GM21723 (cell line): Measurements from ENCODE around the gene BPIFB6.

ENCODE experiments used
- ATAC-seq: cut with Tn5 transposase; IDR thresholded peaks from one replicate; pipeline ENCODE4 v1.9.1; 2021; ENCODE audit warnings: mild to moderate bottlenecking, moderate library complexity; ENCODE audit not compliant: unreplicated experiment

BPIFB6 gene

DNA sequence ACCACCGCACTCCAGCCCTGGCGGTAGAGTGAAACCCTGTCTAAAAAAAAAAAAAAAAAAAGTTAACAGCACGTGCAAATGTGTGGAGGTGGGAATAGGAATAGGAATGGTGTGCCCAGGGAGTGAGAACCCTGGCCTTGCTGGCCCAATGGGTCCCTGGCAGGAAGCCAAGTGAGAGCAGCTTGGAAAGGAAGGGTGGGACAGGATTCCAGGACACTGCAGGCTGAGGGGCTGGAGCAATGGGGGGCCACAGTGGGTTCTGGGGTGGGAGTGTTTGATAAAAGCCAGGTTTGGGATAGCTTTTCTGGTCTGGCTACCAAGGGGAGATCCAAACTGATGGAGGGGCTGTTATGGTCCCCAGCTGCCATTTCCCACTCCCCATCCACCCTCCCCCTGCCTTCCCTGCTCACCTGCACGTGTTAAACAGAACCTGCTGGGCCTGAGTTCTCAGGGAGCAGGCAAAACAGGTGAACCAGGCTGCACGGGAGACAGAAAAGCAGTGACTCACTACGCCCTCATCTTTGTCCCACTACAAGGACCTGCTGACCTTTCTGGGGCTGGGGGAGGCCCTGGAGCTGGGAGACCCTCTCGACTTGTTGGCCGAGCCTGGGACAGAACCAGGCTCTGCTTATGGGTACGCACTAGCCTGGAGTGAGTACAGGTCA, 30.5 kb upstream of the BPIFB6 start:
- no peak for ATAC-seq

DNA sequence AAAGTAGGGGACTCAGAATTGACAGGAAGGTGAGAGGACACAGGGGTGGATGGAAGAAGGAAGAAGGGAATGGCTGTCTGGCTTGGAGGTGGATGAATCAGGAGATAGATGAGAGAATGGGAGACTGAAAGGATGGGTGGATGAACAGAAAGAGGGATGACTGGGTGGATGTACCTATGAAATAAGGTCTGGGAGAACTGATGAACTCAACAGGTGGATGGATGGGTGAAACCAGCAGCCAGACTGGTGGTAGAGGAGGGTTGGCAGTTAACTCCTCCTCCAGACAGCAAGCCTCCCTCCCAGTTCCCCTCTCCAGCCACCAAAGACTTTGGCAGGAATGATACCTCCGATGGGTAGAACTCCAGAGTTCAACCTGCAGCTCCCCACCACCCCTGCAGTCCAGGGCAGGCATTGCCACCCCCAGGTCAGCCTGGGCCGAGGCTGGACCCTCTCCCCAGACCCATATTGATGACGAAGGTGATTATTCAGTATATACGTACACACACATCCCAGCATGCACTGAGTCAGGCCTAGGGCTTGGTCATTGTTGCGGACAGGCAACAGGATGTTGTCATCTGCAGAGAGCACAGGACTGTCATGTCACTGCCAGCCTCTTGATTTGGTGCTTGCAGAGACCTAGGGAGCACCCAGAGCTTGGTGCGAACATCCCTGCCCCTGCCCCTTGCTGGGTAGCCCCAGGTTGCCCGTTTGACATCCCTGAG, 29.2 kb upstream of the BPIFB6 start:
- ATAC-seq, result no peak

DNA sequence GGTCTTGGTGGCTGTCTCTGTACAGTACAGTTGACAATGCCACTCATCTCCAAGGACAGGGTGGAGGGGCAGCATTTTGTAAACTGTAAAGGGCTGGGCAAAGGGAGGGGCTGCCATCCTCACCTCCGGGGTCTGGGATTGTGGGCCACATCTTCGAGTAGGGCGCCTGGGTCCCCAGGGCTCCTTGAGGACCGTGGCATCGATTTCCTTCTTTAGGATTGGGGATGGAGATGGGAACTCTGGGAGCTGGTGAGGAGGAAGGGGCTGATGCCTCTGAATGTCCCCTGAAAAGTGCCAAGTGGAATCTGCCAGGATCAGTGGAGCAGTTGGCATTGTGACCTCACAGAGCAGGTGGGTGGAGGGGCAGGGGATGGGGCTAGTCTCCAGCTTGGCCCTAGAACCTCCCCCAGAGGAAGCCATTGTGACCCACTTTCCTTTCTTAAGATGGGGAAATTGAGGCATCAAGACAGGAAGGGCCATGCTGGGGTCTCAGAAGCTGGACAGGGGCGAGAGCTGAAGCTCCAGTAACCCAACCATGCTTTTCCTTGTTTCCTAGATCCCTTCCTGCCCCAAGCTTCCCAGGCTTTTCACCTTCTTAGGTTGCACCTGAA, 27.2 kb upstream of the BPIFB6 start, which contains the start of gene SUN5:
TSS of gene SUN5 (minus strand) at position 293 of the 611 bp plus-strand sequence. CDS start at position 200, 93 bp downstream.
- no peak for ATAC-seq

DNA sequence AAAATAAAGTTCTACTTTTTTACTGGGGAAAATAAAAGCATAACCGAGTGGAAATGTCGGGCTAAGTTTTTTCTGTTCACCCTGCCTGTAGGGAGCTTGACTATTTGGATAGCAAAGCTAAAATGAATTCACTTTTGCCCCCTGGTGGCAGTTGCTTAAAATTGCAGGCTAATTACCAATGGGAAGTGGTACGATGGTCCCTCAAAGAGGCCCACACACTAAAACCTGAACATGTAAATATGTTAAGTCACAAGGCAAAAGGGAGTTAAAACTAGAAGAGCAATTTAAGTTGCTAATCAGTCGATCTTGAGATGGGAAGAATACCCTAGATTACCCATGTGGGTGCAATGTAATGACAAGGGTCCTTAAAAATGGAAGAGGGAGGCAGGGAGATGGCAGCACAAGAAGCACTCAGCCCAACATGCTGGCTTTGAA, 26.3 kb upstream of the BPIFB6 start:
- no peak for ATAC-seq

DNA sequence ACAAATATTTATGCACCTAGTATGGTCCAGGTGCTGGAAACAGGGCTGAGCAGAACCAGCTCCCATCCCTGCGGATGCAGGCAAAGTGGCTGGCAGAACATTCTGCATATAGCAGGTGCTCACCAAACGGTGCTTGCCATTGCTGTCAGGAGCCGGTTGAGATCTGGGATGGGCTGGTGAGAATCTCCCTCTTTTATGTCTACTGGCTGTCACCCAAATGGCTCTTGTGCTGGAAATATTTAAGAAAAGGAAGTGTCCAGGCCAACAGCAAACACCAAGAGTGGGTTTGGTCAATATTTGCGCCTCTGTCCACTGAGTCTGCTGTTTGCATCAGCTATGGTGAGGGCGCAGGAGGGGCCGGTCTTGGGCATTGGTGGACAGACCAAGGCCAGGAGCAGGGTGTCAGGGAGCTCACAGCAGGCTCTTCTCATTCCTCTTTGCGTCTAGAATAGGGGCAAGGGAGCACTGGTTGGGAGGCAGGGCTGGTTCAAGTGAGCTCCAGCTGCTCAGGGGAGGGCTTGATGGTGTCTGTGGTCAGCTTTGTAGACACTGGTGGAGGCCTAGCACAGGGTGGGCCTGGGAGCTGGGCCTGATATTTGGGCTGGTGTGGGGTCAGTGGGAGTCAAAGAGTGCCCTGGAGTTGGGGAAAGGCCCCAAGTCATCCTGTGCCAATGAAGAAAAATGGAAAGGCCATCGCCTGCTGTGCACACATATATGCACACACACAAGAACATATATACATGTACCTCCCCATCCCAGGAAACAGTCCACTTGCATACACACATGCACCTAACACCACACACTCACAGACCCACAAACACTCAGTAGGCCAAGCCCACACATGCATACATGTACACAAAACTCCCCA, 25.3 kb upstream of the BPIFB6 start:
- no peak for ATAC-seq

DNA sequence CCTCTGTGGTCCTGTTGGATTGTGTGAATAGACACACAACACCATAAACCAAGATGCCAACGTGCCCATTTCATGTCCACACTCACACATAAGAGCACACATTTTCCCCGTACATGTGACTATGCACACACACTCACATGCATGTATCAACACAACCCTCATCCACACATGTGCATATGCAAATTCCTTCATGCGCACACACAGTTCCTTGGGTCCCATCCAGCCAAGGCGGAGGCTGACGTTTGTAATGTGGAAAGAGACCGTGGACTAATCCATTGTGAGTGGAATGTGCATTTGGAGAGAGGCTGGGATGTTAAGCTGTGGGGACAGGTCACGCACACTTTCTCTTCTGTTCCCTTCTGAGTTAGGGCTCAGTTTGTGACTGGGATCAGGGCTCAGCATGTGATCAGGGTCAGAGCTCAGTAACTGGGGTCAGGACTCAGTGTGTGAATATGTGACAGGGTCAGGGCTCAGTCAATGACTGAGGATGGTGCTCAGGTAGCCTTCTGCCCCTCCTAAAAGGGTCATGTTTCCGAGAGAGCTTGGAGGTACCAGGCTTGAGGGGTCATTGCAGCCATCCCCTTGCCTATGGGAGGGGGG, 24.6 kb upstream of the BPIFB6 start:
- ATAC-seq, result no peak

DNA sequence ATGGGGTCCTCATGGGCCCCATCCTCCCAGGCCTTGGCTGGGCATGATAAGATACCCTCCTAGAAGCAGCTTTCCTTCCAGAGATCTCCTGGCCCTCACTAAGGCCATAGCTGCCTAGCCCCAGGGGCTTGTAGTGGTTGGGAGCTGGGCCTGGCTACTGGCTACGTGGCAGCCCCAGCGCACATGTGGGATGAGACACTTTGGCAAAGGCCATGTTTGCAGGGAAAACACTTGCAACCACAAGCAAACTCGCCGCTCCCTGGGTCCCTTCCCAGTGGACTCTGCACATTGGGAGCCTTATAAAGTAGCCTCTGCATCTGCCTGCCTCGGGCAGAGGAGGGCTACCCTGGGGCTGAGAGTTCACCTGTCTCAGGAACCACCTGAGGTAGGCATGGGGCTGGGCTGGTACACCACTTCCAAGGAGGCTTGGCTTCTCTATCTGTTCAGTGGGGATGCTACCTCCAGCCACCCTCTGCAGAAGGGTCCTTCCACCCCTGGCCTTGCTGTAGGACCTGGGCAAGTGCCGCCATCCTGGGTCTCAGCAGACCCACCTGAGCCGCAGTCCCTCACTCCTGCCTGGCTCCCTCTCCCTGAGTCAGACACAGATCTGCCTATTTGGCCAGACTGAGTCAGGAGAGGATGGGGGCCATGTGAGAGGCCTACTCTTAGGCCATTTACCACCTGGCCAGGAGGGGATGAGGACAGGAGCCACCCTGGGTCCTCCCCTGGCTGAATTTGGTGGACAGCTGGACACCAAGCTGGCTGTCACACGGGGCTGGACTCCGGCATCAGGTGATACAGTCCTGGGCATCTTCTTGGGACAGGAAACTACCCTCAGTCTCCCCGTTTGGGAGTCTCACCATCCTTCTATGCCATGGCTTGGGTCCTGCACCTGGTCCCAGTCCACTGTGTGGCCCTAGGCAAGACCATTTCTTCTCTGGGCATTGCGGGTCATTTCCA, 23.8 kb upstream of the BPIFB6 start, which contains the start of gene BPIFB2:
TSS of gene BPIFB2 (plus strand) at position 329 of the 960 bp plus-strand sequence. CDS start 871 bp downstream, outside the sequence.
- no peak for ATAC-seq

DNA sequence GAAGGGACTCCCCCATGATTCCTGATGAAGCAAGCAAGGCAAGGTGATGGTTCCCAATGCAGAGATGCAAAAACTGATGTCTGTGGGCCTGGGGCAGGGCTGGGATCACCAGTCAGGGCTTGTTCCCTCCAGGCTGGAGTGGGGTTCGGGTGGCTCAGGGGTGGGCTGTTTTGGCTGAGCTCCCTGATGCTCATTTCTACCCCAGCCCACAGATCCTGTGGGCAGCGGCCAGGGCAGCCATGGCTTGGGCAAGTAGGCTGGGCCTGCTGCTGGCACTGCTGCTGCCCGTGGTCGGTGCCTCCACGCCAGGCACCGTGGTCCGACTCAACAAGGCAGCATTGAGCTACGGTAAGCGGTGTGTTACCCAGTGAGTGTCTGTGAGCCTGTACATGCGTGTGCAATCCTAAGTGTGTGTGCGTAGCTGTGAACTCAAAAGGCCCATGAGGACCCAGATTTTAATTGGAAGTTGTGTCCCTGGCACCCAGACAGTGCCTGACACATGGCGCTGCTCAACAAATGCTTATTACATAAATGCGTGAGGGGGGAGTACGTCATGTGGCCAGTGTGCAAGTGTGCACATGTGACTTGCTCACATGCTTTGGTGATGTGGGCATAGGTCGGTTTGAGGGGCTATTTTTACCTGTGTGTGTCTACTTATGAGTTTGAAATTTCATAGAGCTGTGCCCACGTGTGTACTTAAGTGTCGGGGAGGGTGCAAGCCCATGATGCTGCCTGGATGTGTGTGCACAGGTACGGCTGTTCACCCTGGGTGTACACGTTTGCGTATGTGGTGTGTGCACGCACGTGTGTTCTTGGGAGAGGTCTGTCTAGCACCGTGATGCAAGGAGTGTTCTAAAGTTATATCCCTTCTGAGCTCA, 22.9 kb upstream of the BPIFB6 start:
- ATAC-seq, result no peak

DNA sequence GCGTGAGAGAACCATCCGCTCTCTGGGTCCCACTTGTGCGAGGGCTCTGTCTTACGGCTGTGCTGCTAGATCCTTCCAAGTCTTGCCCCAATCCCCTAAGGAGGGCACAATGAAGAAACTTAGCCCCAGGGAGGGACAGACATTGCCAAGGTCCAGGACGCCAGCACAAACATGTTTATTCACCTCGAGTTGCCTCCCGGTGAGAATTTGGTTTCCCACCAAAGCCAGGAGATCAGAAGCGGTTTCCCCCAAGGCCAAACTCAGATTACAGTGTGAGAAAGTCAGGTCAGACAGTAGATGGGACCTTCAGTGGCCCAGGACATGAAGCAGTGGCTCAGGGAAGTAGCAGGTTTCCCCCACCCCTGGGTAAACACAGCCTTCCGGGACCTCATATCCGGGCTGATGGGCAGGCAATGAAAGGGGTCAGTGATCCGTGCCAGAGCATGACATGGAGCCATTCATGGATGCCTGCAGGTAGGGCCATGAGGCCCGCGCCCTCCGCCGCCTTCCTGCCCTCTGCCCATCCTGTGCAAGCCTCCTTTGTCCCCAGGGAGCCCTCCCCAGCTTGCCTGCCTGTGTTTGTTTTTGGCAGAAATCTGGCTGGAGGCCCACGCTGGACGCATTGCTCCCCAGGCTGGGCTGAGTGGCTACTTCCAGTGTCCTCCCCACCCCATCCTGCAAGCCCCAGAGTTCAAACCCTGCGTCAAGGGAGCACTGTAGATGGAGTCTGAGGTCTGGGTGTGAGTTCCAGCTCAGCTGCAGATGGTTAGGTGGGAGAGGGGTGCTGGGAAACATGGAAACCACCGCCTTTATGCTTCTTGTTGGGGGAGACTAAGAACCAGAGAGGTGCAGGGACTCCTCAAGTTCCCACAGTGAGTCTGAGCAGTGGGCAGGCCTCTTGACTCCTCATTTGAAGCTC, 22.0 kb upstream of the BPIFB6 start:
- ATAC-seq, result no peak

DNA sequence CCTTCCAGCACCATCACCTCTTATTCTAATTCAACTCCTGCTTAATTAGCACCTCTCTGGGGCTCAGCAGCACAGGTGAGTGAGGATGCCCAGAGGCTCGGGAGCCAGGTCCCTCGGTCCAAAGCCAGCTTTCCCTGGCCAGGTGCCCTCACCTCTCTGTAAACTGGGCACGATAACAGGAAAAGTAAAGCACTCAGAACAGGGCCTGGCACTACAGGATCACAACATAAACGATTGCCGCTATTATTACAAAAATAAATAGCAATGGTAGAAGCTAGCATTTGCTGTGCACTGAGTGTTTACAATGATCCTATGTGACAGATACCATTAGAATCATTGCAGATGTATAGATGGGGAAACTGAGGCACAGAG, 21.3 kb upstream of the BPIFB6 start:
- ATAC-seq, result no peak

DNA sequence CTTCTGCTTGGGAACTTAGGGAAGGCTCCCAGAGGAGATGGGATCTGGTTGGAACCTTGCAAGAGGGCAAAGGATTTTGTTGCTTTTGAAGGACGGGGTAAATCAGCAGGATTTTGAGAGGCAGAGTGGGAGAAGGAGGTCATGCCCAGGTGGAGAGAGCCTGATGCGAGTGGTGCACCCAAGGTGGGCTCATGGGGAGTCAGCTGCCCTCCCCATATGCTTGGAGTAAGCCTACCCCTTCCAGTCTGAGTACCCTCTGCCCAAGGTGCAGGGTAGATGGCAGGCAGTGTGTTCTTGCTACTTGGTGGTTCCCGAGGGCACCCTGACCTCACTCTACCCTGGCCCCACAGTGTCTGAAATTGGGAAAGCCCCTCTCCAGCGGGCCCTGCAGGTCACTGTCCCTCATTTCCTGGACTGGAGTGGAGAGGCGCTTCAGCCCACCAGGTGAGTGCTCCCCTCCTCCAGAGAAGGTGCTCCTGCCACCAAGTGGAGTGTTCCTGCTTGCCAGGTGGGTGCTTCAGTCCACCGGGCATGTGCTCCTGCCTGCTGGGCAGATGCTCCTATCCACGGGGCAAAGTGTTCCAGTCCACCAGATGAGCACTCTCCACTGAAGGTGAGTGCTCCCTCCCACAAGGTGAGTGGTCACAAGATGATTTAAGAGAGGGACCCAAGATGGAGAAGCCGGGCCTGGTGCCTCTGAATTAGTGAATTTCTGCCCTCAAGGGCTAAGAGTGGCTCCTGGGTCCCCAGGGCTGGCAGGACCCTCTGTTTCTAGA, 20.6 kb upstream of the BPIFB6 start:
- ATAC-seq, result no peak

DNA sequence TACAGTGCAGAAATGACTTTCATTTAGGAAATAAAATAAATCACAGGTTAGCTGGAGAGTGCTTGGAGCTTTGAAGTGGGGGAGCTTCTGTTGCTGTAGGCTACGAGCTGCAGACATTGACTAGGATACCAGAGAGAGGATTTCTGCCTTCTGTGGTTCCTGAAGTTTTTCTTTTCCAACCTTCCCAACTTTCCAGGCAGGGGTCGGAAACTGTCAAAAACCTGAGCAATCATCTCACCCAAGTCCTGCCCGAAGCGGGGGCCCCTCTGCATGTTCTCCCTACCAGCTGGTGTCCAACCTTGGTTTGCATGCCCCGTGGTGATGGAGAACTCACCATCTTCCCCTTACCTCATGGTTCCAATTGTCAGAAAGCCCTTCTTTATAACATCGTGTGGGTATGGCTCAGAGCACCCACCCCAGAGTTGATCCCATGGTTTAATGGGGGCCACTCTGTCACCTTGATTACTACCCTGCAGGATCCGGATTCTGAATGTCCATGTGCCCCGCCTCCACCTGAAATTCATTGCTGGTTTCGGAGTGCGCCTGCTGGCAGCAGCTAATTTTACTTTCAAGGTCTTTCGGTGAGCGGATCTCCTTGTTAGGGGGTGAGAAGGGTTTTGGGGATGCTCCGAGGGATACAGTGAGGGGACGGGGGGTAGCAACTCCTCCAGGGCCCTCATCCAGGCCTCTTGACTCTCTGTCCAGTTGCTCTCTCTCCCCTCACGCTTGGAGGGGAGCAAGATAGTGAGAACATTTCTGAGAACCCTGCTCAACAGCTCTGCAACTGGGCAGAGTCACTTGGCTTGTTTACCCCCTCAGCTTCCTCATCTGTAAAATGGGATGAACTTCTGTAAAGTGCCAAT, 18.9 kb upstream of the BPIFB6 start:
- no peak for ATAC-seq

DNA sequence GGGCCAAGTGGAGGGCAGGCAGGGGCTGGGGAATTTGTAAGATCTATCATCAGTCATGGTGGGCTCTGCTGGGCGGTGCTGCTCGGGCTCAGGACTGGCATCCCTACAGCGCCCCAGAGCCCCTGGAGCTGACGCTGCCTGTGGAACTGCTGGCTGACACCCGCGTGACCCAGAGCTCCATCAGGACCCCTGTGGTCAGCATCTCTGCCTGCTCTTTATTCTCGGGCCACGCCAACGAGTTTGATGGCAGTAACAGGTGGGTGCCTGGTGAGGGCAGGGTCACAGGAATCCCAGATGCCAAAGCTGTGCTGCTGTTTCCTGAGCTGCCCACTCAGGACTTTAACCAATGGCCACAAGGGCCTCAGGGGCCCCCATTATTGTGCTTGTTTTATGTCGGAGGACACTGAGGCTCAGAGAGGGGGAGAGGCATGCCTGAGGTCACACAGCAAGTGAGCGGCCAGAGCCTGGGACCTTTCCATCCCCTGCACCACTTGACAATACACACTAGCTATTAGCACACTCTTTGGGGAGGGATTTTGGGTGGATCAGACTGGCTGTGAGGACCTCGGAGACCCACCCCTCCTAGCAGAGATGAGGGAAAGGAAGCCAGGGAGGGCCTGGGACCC, 17.6 kb upstream of the BPIFB6 start:
- ATAC-seq, result no peak

DNA sequence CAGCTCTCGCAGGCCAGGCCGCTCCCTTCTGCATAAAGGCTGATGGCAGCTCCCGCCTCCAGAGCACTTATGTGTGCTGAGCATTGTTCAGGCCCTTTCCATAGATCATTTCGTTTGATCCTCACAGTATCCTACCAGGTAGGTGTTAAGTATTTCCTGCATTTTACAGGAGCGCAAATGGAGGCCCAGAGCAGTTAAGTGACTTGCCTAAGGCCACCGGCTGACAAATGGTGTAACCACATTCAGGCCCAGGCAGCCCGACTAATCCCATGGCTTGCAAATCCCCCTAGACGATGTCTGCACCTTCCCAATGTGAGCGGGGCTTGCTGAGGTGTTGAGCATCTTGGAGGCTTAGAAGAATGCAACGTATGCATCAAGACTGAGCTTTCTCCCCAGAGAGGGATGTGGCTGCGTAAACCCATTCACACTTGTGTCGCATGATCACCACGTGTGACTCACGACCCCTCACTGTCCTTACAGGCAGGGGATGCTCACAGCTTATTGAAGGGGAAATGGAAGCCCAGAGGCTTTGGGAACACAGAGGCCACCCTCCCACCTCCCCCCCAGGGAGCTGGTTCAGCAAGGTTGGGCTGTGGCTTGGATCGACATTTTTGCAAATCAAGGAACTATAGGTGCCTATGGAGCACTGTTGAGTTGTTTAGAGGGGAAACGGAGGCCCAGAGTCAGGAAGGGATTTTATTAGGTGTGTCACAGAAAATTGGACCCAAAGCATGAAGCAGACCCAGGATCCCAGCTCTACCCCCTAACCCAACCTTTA, 16.9 kb upstream of the BPIFB6 start:
- ATAC-seq, result no peak

DNA sequence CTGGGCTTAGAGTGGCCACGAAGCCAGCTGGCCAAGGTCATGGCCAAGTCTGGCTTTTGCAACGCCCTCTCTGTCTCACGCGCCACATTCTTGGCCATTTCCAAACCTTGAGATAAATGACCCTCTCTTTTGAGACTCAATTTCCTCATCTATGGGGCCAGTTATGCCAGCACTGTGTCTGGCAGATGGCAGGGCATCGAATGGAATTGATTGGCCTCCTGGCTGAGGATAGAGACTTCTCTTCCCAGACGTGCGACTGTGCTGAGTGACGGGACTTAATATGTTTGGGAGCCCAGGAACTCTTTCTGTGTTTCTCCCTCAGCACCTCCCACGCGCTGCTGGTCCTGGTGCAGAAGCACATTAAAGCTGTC, 16.3 kb upstream of the BPIFB6 start:
- ATAC-seq, result no peak
